ENCODE measurements around the gene HEATR5B. TPM values are rescaled to one million over a fixed set of nuclear protein-coding genes. Genes with fewer than 3 reads are reported as not detected.

HEATR5B gene
- total and polyA plus RNA-seq, 9 of the 15 experiments (the other 6 are each of a cell fraction or from before 2014, with no cell fraction given), result 4.2 to 21.7 (median 12.2) TPM

DNA sequence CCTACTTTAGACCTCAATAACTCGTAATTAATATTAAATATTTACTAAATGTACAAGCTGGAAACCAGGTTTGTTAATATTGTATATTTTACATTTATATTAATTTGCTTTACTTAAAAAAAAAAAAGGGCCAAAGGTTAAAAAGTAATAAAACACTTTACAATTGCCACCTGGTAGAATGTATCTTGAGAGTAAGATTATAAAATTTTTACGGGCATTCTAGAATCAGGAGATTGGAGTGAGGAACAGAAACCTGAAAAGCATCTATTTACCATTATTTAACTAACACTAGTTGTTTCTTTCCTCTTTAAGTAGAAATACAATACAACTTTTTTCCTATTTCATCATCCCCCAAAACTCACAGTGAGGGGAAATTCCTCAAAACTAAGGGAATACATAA, 102.3 kb downstream of the HEATR5B start:
- H4K20me1 ChIP-seq (replicated peaks; ENCODE audit: control insufficient read depth, insufficient read depth, low read length), result no peaks in the 10 kb centered on the region
- H3K9me3 ChIP-seq (replicated peaks; ENCODE audit: control insufficient read depth, insufficient read depth, low read depth, low read length), result no peaks in the 10 kb centered on the region
- no peak overlapping the region for H3K27ac ChIP-seq (ENCODE audit: extremely low read depth, low read depth, low read length)
- H3K36me3 ChIP-seq (ENCODE audit: control insufficient read depth, insufficient read depth, low read length), result peaks cover 12% of the 10 kb centered on the region; the same call in 2 of the 3 replicates
- FAIRE-seq (no peak), DNase-seq (ENCODE audit: extremely low read depth in 1 of 4, low spot score in 3 of 4) (no peak), ATAC-seq (no peak)
- CTCF ChIA-PET (ENCODE audit: low intra/inter-chr PET ratio), result no interaction called here
- no peaks in the 10 kb centered on the region for H3K9me1 ChIP-seq (ENCODE audit: control insufficient read depth, insufficient read depth, low read length)
- no peak overlapping the region for H3K4me3 ChIP-seq
- no peak overlapping the region for H3K4me2 ChIP-seq (ENCODE audit: insufficient read depth, low read length)
- intact Hi-C loops (cut with micrococcal nuclease), result no loop called here
- in situ Hi-C loops (cut with MboI), result no loop called here
- POLR2A ChIA-PET, result interaction anchor here (2.1 to 2.3 kb wide), 2 partner anchors 9 to 15 kb away, joined by 4 to 6 read pairs; partner anchors contain the start of gene STRN
- TF ChIP-seq MEF2D (tag; conservative IDR thresholded peaks at IDR 0.05; ENCODE audit: low read depth) (no peak), TCF7L2 (IDR thresholded peaks at IDR 0.05; ENCODE audit: low read depth, low read length) (no peak), NEUROD1 (IDR thresholded peaks at IDR 0.05; ENCODE audit: borderline replicate concordance, low read depth, low read length, partially characterized antibody) (no peak), PML (IDR thresholded peaks at IDR 0.05; ENCODE audit: low read length) (no peak), GTF2E2 (tag; IDR thresholded peaks at IDR 0.05) (no peak), MAFG (tag; conservative IDR thresholded peaks at IDR 0.05) (no peak), NCOA4 (IDR thresholded peaks at IDR 0.05; ENCODE audit: partially characterized antibody) (no peak), TFAM (CRISPR knock-in tag; conservative IDR thresholded peaks at IDR 0.05) (no peak)
- TF ChIP-seq, protein P1, sequence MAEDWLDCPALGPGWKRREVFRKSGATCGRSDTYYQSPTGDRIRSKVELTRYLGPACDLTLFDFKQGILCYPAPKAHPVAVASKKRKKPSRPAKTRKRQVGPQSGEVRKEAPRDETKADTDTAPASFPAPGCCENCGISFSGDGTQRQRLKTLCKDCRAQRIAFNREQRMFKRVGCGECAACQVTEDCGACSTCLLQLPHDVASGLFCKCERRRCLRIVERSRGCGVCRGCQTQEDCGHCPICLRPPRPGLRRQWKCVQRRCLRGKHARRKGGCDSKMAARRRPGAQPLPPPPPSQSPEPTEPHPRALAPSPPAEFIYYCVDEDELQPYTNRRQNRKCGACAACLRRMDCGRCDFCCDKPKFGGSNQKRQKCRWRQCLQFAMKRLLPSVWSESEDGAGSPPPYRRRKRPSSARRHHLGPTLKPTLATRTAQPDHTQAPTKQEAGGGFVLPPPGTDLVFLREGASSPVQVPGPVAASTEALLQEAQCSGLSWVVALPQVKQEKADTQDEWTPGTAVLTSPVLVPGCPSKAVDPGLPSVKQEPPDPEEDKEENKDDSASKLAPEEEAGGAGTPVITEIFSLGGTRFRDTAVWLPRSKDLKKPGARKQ (CRISPR knock-in tag; IDR thresholded peaks at IDR 0.05), result no peak
- no peaks in the 10 kb centered on the region for H3K79me2 ChIP-seq (ENCODE audit: control insufficient read depth, insufficient read depth, low read length)
- no peaks in the 10 kb centered on the region for H3K27me3 ChIP-seq (ENCODE audit: control insufficient read depth in 2 of 2, insufficient read depth in 2 of 2, low read length in 2 of 2)
- no TSS peak for BruUV-seq (replicated peaks)
- H3K4me1 ChIP-seq (replicated peaks in 1 of 2; ENCODE audit: control insufficient read depth in 2 of 2, insufficient read depth in 2 of 2, low read length in 2 of 2), result no peaks in the 10 kb centered on the region; a peak in 1 of 5 replicates
- 89% methylated on average over 2 of the region's 2 CpGs for WGBS (ENCODE audit: insufficient coverage, low coverage, missing lambda C conversion rate)
- no peak overlapping the region for H2AFZ ChIP-seq (ENCODE audit: low read depth, low read length)
- no peak overlapping the region for H3K9ac ChIP-seq (ENCODE audit: insufficient read depth in 1 of 2, low read depth in 2 of 2, low read length in 2 of 2)
